Fibroblast of lung (primary cell): ENCODE data around the gene BRINP3. TPM values are rescaled to one million over a fixed set of nuclear protein-coding genes. Genes with fewer than 3 reads are reported as not detected.

Experiments
- DNase-seq, 2 donors: peaks; one replicate each; pipeline versions ENCODE4 v3.0.0 to v3.0.0-alpha.2; 2010; ENCODE audit warnings: low read depth in 2 of 2
- H2AFZ ChIP-seq: 2 replicates; pipeline ENCODE4 v1.5.1; 2012; ENCODE audit warnings: low read length, control low read depth, inconsistent platforms
- H3K27ac ChIP-seq: 2 replicates; pipeline ENCODE4 v1.5.1; 2011; ENCODE audit warnings: low read length, control low read depth; ENCODE audit not compliant: insufficient read depth
- H3K27me3 ChIP-seq: 2 replicates; pipeline ENCODE4 v1.5.1; 2011; ENCODE audit warnings: mild to moderate bottlenecking, low read length; ENCODE audit not compliant: control insufficient read depth, insufficient read depth
- H3K36me3 ChIP-seq: 2 replicates; pipeline ENCODE4 v1.5.1; 2011; ENCODE audit warnings: low read length; ENCODE audit not compliant: control insufficient read depth, insufficient read depth
- H3K4me1 ChIP-seq: 2 replicates; pipeline ENCODE4 v1.5.1; 2011; ENCODE audit warnings: low read length; ENCODE audit not compliant: control insufficient read depth, insufficient read depth; ENCODE audit errors: extremely low read depth
- H3K4me2 ChIP-seq: 2 replicates; pipeline ENCODE4 v1.5.1; 2011; ENCODE audit warnings: low read length, control low read depth; ENCODE audit not compliant: insufficient read depth; ENCODE audit errors: extremely low read depth
- H3K4me3 ChIP-seq, 4 experiments: fragments of 200-600 bp in 1 of 4; sonication (generic) in 1 of 4; replicated peaks in 1 of 4; 2 replicates each; pipeline ENCODE4 v1.5.1; 2011 to 2016; ENCODE audit warnings: low read length in 4 of 4, low read depth in 3 of 4, mild to moderate bottlenecking in 3 of 4, control low read depth in 2 of 4, inconsistent platforms in 1 of 4, mixed read lengths in 1 of 4; ENCODE audit not compliant: insufficient read depth in 1 of 4; ENCODE audit errors: control extremely low read depth in 1 of 4
- H3K79me2 ChIP-seq: 2 replicates; pipeline ENCODE4 v1.5.1; 2012; ENCODE audit warnings: mild to moderate bottlenecking, low read length, inconsistent platforms; ENCODE audit not compliant: control insufficient read depth, insufficient read depth
- H3K9ac ChIP-seq: 2 replicates; pipeline ENCODE4 v1.5.1; 2011; ENCODE audit warnings: mild to moderate bottlenecking, low read length, control low read depth; ENCODE audit not compliant: insufficient read depth
- H3K9me3 ChIP-seq: 2 replicates; pipeline ENCODE4 v1.5.1; 2012; ENCODE audit warnings: low read depth, low read length; ENCODE audit not compliant: control insufficient read depth, insufficient read depth
- H4K20me1 ChIP-seq: 2 replicates; pipeline ENCODE4 v1.5.1; 2011; ENCODE audit warnings: low read length; ENCODE audit not compliant: control insufficient read depth, insufficient read depth; ENCODE audit errors: extremely low read depth
- EZH2 ChIP-seq: IDR thresholded peaks from 2 replicates; pipeline ENCODE4 v1.5.1; 2012; ENCODE audit warnings: low read length, control low read depth, mild to moderate bottlenecking; ENCODE audit errors: missing control alignments
- polyA plus RNA-seq, 2 donors: library from polyadenylated mRNA; depleted of rRNA in 1 of 2; stranded (reverse) in 1 of 2; unstranded in 1 of 2; fragments of >200 nt; gene quantifications; 2 replicates each; pipeline ENCODE4 v1.2.1, GENCODE V29; 2011 to 2012; ENCODE audit warnings: missing spikeins in 1 of 2
- total RNA-seq: library from RNA; depleted of rRNA; stranded (reverse); fragments of >200 nt; gene quantifications from 2 replicates; pipeline ENCODE4 v1.2.1, GENCODE V29; 2014
- TF ChIP-seq, protein P1 (sequence below), 2 donors: IDR thresholded peaks in 1 of 2; conservative IDR thresholded peaks in 1 of 2; 1 replicate in 1 of 2; 2 replicates in 1 of 2; pipeline ENCODE4 v1.5.1; 2011 to 2012; ENCODE audit warnings: low read length in 2 of 2, control low read depth in 1 of 2, inconsistent platforms in 1 of 2, low read depth in 1 of 2, mild to moderate bottlenecking in 1 of 2

Gene BRINP3
- total and polyA plus RNA-seq, 2 donors (not counting 1 experiment from before 2014, with no cell fraction given), result 0.26 to 18.8 TPM

DNA sequence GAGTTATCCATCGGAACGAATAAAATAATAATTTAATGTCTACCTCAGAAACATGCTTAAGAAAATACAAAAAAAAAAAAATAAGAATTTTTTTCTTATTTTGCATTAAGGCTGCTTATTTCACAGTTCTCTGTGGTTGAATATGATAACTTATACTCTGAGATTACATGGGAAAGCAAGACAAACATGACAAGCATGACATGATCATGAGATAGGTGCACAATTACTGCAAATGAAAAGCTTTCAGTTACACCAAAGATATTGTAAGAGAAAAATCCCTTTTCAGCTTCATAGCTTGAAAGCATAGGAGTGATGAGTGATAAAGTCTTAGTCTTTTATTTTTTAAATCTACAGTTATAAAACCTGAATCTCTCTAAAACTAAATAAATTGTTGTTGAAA, 154.1 kb downstream of the BRINP3 start:
- H3K27me3 ChIP-seq, result no peaks in the 10 kb centered on the region
- TF ChIP-seq, protein P1, sequence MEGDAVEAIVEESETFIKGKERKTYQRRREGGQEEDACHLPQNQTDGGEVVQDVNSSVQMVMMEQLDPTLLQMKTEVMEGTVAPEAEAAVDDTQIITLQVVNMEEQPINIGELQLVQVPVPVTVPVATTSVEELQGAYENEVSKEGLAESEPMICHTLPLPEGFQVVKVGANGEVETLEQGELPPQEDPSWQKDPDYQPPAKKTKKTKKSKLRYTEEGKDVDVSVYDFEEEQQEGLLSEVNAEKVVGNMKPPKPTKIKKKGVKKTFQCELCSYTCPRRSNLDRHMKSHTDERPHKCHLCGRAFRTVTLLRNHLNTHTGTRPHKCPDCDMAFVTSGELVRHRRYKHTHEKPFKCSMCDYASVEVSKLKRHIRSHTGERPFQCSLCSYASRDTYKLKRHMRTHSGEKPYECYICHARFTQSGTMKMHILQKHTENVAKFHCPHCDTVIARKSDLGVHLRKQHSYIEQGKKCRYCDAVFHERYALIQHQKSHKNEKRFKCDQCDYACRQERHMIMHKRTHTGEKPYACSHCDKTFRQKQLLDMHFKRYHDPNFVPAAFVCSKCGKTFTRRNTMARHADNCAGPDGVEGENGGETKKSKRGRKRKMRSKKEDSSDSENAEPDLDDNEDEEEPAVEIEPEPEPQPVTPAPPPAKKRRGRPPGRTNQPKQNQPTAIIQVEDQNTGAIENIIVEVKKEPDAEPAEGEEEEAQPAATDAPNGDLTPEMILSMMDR (conservative IDR thresholded peaks at IDR 0.05 in 1 of 2, IDR thresholded peaks at IDR 0.05 in 1 of 2; ENCODE audit: low read depth in 1 of 2, low read length in 2 of 2), result no peak
- no peak for TF ChIP-seq EZH2
- H4K20me1 ChIP-seq, result no peaks in the 10 kb centered on the region
- no peaks in the 10 kb centered on the region for H3K79me2 ChIP-seq
- no peak overlapping the region for H3K9ac ChIP-seq
- H3K27ac ChIP-seq, result no peak overlapping the region
- H3K9me3 ChIP-seq, result no peaks in the 10 kb centered on the region
- DNase-seq, result no peak
- H2AFZ ChIP-seq, result no peak overlapping the region
- no peaks in the 10 kb centered on the region for H3K36me3 ChIP-seq
- H3K4me1 ChIP-seq, result no peaks in the 10 kb centered on the region
- no peak overlapping the region for H3K4me2 ChIP-seq
- H3K4me3 ChIP-seq, result no peak overlapping the region

DNA sequence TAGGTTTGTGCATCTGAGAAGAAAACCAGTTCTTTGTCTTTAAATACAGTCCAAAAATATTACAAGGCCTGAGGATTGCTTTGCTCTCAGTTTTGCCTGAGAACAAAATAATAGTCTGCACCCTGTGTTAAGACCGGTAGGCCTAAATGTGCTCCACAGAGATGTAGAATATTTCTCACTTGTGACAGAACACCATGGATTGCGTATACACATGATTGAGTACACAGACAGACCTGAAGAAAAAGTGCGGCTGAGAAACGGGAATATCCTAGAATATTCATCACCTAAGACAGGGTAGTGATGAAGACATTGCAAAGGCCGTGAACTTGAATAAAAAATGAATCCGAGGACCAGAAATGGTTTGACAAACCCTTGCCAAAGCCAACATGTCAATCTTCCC, 155.4 kb downstream of the BRINP3 start:
- H3K79me2 ChIP-seq, result no peaks in the 10 kb centered on the region
- H2AFZ ChIP-seq, result no peak overlapping the region
- no peak for DNase-seq
- H3K4me2 ChIP-seq, result no peak overlapping the region
- no peak overlapping the region for H3K4me3 ChIP-seq
- no peaks in the 10 kb centered on the region for H3K4me1 ChIP-seq
- no peaks in the 10 kb centered on the region for H3K27me3 ChIP-seq
- no peaks in the 10 kb centered on the region for H3K36me3 ChIP-seq
- no peak overlapping the region for H3K9ac ChIP-seq
- H3K27ac ChIP-seq, result no peak overlapping the region
- H3K9me3 ChIP-seq, result no peaks in the 10 kb centered on the region
- no peak for TF ChIP-seq EZH2
- no peaks in the 10 kb centered on the region for H4K20me1 ChIP-seq

DNA sequence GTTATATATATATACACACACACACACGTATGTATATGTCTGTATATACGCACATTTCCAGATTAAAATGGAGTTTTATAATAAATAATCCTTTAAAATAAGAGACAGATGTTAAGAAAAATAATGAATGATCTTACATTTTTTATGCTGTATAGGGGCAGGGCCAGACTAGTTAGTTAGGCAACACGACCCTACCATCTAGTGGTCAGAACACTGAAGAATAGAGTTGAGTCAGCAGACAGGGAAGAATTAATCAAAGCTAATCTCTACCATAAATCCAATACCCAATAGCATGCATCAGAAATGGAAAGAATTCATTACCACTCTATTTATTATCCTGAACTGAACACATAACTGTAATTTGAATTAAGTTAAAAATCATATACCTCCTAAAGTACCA, 156.7 kb downstream of the BRINP3 start:
- H3K4me1 ChIP-seq, result no peaks in the 10 kb centered on the region
- no peak overlapping the region for H3K9ac ChIP-seq
- H3K4me3 ChIP-seq, result no peak overlapping the region
- H3K79me2 ChIP-seq, result no peaks in the 10 kb centered on the region
- H3K36me3 ChIP-seq, result no peaks in the 10 kb centered on the region
- DNase-seq, result peak; percentile 54 to 69
- no peaks in the 10 kb centered on the region for H3K9me3 ChIP-seq
- no peak overlapping the region for H3K4me2 ChIP-seq
- H2AFZ ChIP-seq, result no peak overlapping the region
- no peaks in the 10 kb centered on the region for H4K20me1 ChIP-seq
- TF ChIP-seq, protein P1 (conservative IDR thresholded peaks at IDR 0.05 in 1 of 2, IDR thresholded peaks at IDR 0.05 in 1 of 2; ENCODE audit: low read depth in 1 of 2, low read length in 2 of 2), result peak; percentile 6 to 56
- no peak for TF ChIP-seq EZH2
- no peaks in the 10 kb centered on the region for H3K27me3 ChIP-seq
- H3K27ac ChIP-seq, result no peak overlapping the region
